Measurements from ENCODE around the gene DNAH14.
"Not testable (repeated sequence)": the region's sequence is repeated elsewhere in the genome, so short reads cannot be mapped to it uniquely, and the experiment has no call there.

DNAH14 gene

GRCh38 chr1:225258811-225259210 is 329.3 kb downstream of the DNAH14 start:
- no peak for DNase-seq

GRCh38 chr1:225259542-225259941 is 330.1 kb downstream of the DNAH14 start:
- no peak for DNase-seq

GRCh38 chr1:225260319-225260718 is 330.8 kb downstream of the DNAH14 start:
- no peak for DNase-seq

- no peak for DNase-seq
Measured at GRCh38 chr1:225277445-225277844, 348.0 kb downstream of the DNAH14 start.

- no peak for DNase-seq
Measured at GRCh38 chr1:225280563-225280962, 351.1 kb downstream of the DNAH14 start.

GRCh38 chr1:225290244-225290643 is 360.8 kb downstream of the DNAH14 start:
- no peak for DNase-seq

GRCh38 chr1:225299624-225300023 is 370.1 kb downstream of the DNAH14 start:
- DNase-seq = no peak

GRCh38 chr1:225300381-225300780 is 370.9 kb downstream of the DNAH14 start:
- no peak for DNase-seq

- DNase-seq = no peak
Measured at GRCh38 chr1:225304996-225305395, 375.5 kb downstream of the DNAH14 start.

GRCh38 chr1:225310544-225310943 is 381.1 kb downstream of the DNAH14 start:
- DNase-seq = not testable (repeated sequence)

- peak in 1 of 14 donors; percentile 0 for DNase-seq
Measured at GRCh38 chr1:225318706-225319575, 389.5 kb downstream of the DNAH14 start.

GRCh38 chr1:225319871-225320270 is 390.4 kb downstream of the DNAH14 start:
- no peak for DNase-seq

GRCh38 chr1:225321784-225322183 is 392.3 kb downstream of the DNAH14 start:
- DNase-seq = no peak

- no peak for DNase-seq
Measured at GRCh38 chr1:225329041-225329440, 399.6 kb downstream of the DNAH14 start.

GRCh38 chr1:225329996-225330395 is 400.5 kb downstream of the DNAH14 start:
- not testable (repeated sequence) for DNase-seq

GRCh38 chr1:225332686-225333085 is 403.2 kb downstream of the DNAH14 start:
- DNase-seq = no peak

- not testable (repeated sequence) for DNase-seq
Measured at GRCh38 chr1:225335098-225335778, 405.8 kb downstream of the DNAH14 start.

GRCh38 chr1:225338545-225338944 is 409.1 kb downstream of the DNAH14 start:
- no peak for DNase-seq

GRCh38 chr1:225341642-225342041 is 412.2 kb downstream of the DNAH14 start:
- no peak for DNase-seq

GRCh38 chr1:225342695-225343094 is 413.2 kb downstream of the DNAH14 start:
- DNase-seq = no peak

GRCh38 chr1:225343618-225344017 is 414.1 kb downstream of the DNAH14 start:
- DNase-seq = no peak

- no peak for DNase-seq
Measured at GRCh38 chr1:225347123-225347683, 417.7 kb downstream of the DNAH14 start.

GRCh38 chr1:225348400-225348799 is 418.9 kb downstream of the DNAH14 start:
- no peak for DNase-seq

Data from C1 segment of cervical spinal cord (tissue), 14 donors.